DND-41 (cell line): ENCODE results near the gene USP46.

ENCODE experiments used
- ATAC-seq: fragments of 200-7000 bp; cut with Tn5 transposase; 3 replicates; pipeline ENCODE4 v1.9.1; 2021; ENCODE audit warnings: low read depth; ENCODE audit not compliant: insufficient read depth
- DNase-seq: peaks from one replicate; pipeline ENCODE4 v3.0.0-alpha.2; 2020
- H2AFZ ChIP-seq: 2 replicates; pipeline ENCODE4 v1.6.0; 2012; ENCODE audit warnings: low read depth, low read length
- H3K27ac ChIP-seq: 2 replicates; pipeline ENCODE4 v1.5.1; 2012; ENCODE audit warnings: low read length, inconsistent platforms
- H3K27me3 ChIP-seq: fragments of 200-600 bp; sonication (generic); 2 replicates; pipeline ENCODE4 v1.6.0; 2012; ENCODE audit warnings: low read length, mild to moderate bottlenecking, inconsistent platforms; ENCODE audit not compliant: insufficient read depth, poor library complexity
- H3K36me3 ChIP-seq: 2 replicates; pipeline ENCODE4 v1.5.1; 2012; ENCODE audit warnings: low read length, inconsistent platforms; ENCODE audit not compliant: insufficient read depth
- H3K4me1 ChIP-seq: 2 replicates; pipeline ENCODE4 v1.5.1; 2012; ENCODE audit warnings: mild to moderate bottlenecking, low read length; ENCODE audit not compliant: insufficient read depth
- H3K4me2 ChIP-seq: 2 replicates; pipeline ENCODE4 v1.6.0; 2012; ENCODE audit warnings: mild to moderate bottlenecking, moderate library complexity, low read length, inconsistent platforms; ENCODE audit not compliant: insufficient read depth
- H3K4me3 ChIP-seq, 2 experiments: fragments of 200-600 bp in 1 of 2; shearing (Covaris generic) in 1 of 2; 2 replicates each; pipeline ENCODE4 v1.5.1; 2012 to 2016; ENCODE audit warnings: inconsistent platforms in 2 of 2, low read length in 2 of 2, mild to moderate bottlenecking in 2 of 2, low read depth in 1 of 2, moderate library complexity in 1 of 2
- H3K79me2 ChIP-seq: 2 replicates; pipeline ENCODE4 v1.6.0; 2012; ENCODE audit warnings: low read length, inconsistent platforms; ENCODE audit not compliant: insufficient read depth
- H3K9ac ChIP-seq: 2 replicates; pipeline ENCODE4 v1.6.0; 2012; ENCODE audit warnings: low read depth, mild to moderate bottlenecking, inconsistent platforms, low read length, moderate library complexity
- H3K9me3 ChIP-seq: 2 replicates; pipeline ENCODE4 v1.5.1; 2012; ENCODE audit warnings: low read length, moderate library complexity, mild to moderate bottlenecking, inconsistent platforms; ENCODE audit not compliant: insufficient read depth, severe bottlenecking
- H4K20me1 ChIP-seq: 2 replicates; pipeline ENCODE4 v1.6.0; 2012; ENCODE audit warnings: low read length; ENCODE audit not compliant: insufficient read depth
- EZH2 ChIP-seq: IDR thresholded peaks from 3 replicates; pipeline ENCODE4 v1.6.1; 2012; ENCODE audit warnings: borderline replicate concordance, low read depth, mild to moderate bottlenecking, moderate library complexity, low read length, inconsistent platforms; ENCODE audit not compliant: severe bottlenecking
- TF ChIP-seq, protein P1 (sequence below): IDR thresholded peaks from 2 replicates; pipeline ENCODE4 v1.5.1; 2012; ENCODE audit warnings: borderline replicate concordance, low read length, moderate library complexity, mild to moderate bottlenecking; ENCODE audit not compliant: poor library complexity, severe bottlenecking; ENCODE audit errors: extremely low read depth

The USP46 gene

DNA sequence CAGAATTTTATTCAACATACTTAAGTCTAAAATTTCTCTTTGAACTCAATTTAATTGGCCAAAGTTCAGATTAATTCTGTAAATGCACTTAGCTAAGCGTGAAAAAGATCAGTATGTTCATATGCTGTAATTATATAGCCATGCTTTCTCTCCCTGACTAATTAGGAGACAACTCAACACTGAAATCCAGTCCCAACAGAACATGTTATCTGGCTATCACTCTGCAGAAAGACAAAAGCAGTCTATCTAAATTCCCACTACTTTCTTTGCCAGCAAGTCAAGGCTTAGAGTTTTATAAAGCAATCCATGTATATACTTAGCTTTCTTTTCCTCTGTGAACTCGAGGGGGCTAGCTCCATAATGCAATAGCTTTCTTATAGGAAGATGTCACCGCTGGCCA is 16.0 kb upstream of the USP46 start:
- Histone ChIP-seq H3K79me2 (no peaks in the 10 kb centered on the region), H3K9ac (no peak overlapping the region), H2AFZ (no peak overlapping the region), H4K20me1 (no peaks in the 10 kb centered on the region), H3K4me3 (no peak overlapping the region), H3K4me1 (no peaks in the 10 kb centered on the region), H3K4me2 (no peak overlapping the region), H3K9me3 (no peaks in the 10 kb centered on the region), H3K27me3 (no peaks in the 10 kb centered on the region), H3K36me3 (no peaks in the 10 kb centered on the region), H3K27ac (no peak overlapping the region)
- TF ChIP-seq, protein P1, sequence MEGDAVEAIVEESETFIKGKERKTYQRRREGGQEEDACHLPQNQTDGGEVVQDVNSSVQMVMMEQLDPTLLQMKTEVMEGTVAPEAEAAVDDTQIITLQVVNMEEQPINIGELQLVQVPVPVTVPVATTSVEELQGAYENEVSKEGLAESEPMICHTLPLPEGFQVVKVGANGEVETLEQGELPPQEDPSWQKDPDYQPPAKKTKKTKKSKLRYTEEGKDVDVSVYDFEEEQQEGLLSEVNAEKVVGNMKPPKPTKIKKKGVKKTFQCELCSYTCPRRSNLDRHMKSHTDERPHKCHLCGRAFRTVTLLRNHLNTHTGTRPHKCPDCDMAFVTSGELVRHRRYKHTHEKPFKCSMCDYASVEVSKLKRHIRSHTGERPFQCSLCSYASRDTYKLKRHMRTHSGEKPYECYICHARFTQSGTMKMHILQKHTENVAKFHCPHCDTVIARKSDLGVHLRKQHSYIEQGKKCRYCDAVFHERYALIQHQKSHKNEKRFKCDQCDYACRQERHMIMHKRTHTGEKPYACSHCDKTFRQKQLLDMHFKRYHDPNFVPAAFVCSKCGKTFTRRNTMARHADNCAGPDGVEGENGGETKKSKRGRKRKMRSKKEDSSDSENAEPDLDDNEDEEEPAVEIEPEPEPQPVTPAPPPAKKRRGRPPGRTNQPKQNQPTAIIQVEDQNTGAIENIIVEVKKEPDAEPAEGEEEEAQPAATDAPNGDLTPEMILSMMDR, result no peak
- no peak for TF ChIP-seq EZH2
- no peak for ATAC-seq
- DNase-seq, result no peak

DNA sequence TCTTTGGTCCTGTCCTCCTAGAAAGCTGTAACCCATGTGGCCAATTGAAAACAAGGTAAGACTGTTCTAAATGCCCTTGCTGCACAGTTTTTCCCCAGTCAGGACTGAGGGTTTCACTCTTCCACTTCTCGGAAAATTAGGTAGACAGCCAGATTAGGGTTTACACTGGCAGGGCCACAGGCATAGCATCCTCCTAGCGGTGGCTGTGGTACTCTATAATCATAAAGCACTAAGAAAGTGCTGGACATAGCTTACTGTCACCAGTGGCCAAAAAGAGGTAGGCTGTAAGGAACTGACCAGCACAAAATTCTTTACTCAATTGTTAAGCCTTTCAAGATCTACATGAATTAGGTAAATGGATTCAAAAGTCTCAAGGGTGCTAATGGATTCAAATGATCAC is 11.6 kb upstream of the USP46 start:
- H3K4me2 ChIP-seq, result no peak overlapping the region
- no peaks in the 10 kb centered on the region for H3K9me3 ChIP-seq
- no peaks in the 10 kb centered on the region for H3K4me1 ChIP-seq
- no peak for DNase-seq
- no peak overlapping the region for H3K4me3 ChIP-seq
- H3K36me3 ChIP-seq, result no peaks in the 10 kb centered on the region
- no peak for ATAC-seq
- no peak overlapping the region for H2AFZ ChIP-seq
- H3K27ac ChIP-seq, result no peak overlapping the region
- no peaks in the 10 kb centered on the region for H3K27me3 ChIP-seq
- H3K79me2 ChIP-seq, result no peaks in the 10 kb centered on the region
- H3K9ac ChIP-seq, result no peak overlapping the region
- no peaks in the 10 kb centered on the region for H4K20me1 ChIP-seq
- no peak for TF ChIP-seq EZH2
- TF ChIP-seq, protein P1, result no peak

DNA sequence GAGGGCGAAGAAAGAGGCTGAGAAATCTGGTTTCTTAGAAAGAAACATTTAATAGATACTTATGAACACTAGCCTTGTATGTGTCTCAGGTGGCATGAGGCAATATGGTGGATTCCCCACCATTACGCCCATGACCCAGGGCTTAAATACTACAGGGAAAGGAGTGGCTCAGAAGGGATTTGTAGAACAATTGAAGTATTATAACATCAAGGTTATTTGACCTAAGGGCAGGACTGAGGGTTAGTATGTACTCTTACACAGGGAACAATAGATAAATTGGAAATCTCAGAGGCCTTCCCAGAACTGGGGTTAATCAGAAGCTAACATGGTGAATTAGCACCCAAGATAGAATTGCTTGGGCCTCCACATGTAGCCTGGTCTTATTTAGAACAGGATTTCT is 11.0 kb upstream of the USP46 start:
- no peaks in the 10 kb centered on the region for H3K36me3 ChIP-seq
- DNase-seq, result no peak
- no peak overlapping the region for H3K4me2 ChIP-seq
- no peaks in the 10 kb centered on the region for H3K4me1 ChIP-seq
- H3K9ac ChIP-seq, result no peak overlapping the region
- no peak overlapping the region for H2AFZ ChIP-seq
- no peaks in the 10 kb centered on the region for H4K20me1 ChIP-seq
- H3K79me2 ChIP-seq, result no peaks in the 10 kb centered on the region
- no peak overlapping the region for H3K4me3 ChIP-seq
- TF ChIP-seq EZH2, result no peak
- TF ChIP-seq, protein P1, result no peak
- no peaks in the 10 kb centered on the region for H3K27me3 ChIP-seq
- H3K9me3 ChIP-seq, result no peaks in the 10 kb centered on the region
- no peak overlapping the region for H3K27ac ChIP-seq
- ATAC-seq, result no peak

DNA sequence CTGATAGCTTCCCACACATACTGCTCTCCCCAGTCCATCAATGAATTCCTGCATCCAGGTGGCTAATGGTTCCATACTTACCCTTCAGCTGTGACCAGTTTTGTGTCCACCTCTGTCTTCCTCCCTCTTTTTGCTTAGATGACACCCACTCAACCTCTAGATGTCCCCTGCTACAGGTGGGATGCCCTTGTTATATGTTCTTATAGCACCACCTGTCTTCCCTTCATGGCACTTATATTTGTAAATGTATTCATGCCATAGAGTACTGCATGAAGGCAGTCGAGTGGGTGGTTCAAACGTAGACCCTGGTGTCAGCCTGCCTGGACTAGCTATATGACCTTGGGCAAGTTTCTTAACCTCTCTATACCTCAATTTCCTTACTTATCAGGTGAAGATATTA is 6.5 kb upstream of the USP46 start:
- Histone ChIP-seq H3K79me2 (no peaks in the 10 kb centered on the region), H3K4me2 (no peak overlapping the region), H2AFZ (no peak overlapping the region), H3K36me3 (no peaks in the 10 kb centered on the region), H3K27me3 (no peaks in the 10 kb centered on the region), H4K20me1 (no peaks in the 10 kb centered on the region), H3K9me3 (peaks cover 5% of the 10 kb centered on the region), H3K9ac (no peak overlapping the region), H3K4me3 (no peak overlapping the region), H3K27ac (no peak overlapping the region), H3K4me1 (no peaks in the 10 kb centered on the region)
- no peak for DNase-seq
- TF ChIP-seq, protein P1, result peak; percentile 40
- no peak for TF ChIP-seq EZH2
- ATAC-seq, result peak; percentile 48; the same call in 2 of the 3 replicates
